ENCODE results near the gene FPR1.
"Not testable (repeated sequence)": the region's sequence is repeated elsewhere in the genome, so short reads cannot be mapped to it uniquely, and the experiment has no call there.

FPR1 gene

DNA sequence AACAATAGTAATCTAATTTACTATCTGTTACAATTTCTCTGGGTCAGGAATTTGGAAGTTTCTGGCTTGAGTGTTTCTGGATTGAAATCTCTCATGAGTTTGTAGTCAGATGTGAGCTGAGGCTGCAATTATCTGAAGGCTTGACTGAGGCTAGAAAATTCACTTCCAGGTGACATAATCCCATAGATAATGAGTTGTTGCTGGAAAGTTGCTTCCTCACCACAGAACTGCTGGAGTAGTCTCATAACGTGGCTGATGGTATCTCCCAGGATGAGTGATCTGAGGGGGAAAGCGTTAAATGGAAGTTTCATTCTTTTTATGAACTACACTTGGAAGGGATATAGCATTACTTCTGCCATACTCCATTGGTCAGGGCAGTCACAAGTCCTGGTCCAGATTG is 28.0 kb upstream of the FPR1 start:
- no peak for DNase-seq (ENCODE audit: low read depth in 1 of 2, low spot score in 1 of 2)

DNA sequence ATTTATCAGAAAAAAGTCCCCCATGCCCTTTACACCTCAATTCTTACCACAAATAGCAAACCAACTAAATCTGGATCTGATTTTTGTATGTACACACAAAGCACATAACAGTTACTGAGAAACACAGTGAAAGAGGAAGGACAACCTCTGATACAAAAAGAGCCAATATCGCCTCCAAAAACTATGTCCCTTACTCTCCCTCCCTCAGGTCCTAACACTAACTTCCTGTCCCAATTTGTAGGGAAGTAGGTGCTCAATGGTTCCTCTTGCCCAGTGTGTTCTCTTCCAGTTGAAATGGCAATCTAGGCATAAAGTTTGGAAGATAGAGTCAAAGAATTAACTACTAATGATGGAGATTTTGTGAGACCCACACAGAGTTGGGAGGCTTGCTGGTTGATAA is 27.5 kb upstream of the FPR1 start:
- DNase-seq (ENCODE audit: low read depth in 1 of 2, low spot score in 1 of 2) = no peak

DNA sequence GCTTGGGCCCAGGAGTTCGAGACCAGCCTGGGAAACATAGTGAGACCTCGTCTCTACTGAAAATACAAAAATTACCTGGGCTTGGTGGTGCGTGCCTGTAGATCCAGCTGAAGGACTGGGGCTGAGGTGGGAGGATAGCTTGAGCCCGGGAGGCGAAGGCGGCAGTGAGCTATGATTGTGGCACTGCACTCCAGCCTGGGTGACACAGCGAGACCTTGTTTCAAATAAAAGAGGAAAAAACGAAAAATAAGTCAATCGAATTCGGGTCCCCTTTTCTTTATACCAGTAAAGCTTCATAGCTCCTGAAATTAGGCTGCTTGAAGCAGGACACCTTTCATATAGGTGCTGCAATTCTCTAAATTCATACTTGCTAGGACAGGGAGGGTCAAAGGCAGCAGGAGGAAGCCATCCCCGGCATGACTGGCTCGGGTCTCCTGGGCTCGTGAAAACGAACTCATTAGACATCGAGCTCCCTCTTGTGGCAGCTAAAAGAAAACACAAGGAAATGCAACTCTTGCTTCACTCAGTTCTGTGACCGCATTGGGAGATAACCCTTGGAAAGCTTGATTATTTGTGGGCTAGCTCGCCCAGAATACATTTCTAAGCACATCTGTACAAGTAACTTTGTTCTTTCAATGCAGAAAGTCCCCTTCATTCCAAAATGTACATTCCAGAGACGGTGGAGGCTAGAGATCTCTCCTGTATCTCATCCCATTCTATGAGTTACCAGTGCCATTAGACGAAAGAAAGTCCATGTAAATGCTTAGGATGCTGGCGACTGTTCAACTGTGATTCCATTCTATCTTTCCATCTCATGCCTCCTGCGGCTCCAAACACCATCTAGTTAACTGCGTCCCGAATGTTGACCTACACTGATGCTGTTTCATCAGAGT is 26.1 kb upstream of the FPR1 start:
- peak; percentile 10 to 28 for DNase-seq (ENCODE audit: low read depth in 1 of 2, low spot score in 1 of 2)

DNA sequence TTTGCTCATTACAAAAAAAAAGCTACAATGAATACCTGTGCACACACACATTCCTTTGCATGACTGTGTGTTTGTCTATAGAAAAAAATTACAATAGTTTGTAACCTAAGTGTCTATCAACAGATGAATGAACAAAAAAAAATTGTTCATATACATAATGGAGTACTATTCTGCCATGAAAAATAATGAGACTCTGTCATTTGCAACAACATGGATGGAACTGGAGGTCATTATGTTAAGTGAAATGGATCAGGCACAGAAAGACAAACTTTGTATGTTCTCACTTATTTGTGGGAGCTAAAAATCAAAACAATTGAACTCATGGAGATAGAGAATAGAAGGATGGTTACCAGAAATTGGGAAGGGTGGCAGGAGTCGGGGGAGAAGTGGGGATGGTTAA is 24.9 kb upstream of the FPR1 start:
- DNase-seq (ENCODE audit: low read depth in 1 of 2, low spot score in 1 of 2) = not testable (repeated sequence)

- DNase-seq (ENCODE audit: low read depth in 1 of 2, low spot score in 1 of 2) = no peak
These were observed 21.3 kb upstream of the FPR1 start for GRCh38 chr19:51772977-51773376.

DNA sequence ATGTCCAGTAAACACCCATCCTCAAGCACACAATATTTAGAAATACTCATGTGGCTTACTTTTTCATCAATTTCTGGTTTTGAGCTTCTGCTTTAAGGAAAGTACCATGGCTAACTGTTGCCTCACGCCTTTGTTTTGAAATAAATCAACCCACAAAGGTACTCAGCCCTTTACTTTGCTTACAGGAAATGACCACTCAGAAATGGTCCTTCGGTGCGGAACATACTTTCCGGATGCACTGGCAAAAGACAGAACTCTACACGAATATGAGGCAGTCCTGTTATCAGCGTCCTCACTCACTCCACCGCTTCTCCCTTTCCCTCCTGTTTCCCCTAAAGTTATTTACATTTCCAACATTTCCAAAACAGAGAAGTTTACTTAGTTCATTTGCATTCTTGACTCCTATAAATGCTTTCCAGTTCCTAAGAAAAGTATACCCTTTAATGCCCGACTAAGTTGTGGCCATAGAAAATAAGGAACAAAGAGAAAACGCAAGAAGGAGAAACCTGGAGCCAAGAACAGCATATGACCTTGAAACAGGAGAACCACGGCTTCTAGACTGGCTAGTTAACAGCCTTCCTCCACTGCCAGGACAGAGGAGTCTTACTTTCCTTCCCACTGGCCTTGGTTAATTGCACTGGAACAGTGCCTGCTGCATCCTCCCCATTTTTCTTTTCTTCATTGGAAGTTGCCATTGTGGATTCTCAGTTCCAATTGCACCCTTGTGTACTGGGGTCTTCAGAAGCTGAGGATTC is 19.9 kb upstream of the FPR1 start:
- no peak for DNase-seq (ENCODE audit: low read depth in 1 of 2, low spot score in 1 of 2)

DNA sequence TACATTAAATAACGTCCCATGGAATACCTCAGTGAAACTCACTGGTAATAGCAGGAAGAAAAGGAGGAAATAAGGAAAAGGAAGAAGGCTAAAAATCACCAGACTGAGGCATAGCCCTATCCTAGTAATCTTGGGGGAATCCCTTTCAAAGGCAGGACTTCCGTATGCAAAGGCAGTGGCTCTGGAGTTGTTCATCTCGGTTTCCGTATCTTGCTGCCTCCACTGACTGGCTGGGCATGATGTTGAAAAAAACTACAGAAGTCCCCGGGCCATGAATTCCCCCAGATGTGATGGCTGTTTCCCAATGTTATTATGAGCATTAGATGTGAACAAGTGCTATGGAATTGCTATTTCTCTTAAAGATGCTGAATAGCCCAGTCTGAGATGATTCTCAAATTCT is 14.8 kb upstream of the FPR1 start:
- DNase-seq (ENCODE audit: low read depth in 1 of 2, low spot score in 1 of 2) = no peak

DNA sequence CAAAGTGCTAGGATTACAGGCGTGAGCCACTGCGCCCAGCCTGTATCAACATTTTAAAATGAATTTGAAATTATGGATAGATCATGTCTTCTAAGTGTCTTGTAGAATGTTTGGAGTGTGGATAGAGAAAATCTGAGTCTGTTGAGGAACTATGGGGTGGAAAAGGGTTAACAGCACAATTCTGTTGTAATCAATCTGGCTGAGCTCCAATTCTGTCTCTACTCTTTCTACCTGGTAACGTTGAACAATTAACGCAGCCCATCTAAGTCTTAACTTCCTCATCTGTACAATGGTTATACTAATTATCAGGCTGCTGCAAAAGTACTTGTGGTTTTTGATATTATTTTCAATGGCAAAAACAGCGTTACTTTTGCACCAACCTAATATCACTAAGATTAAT is 13.4 kb upstream of the FPR1 start:
- no peak for DNase-seq (ENCODE audit: low read depth in 1 of 2, low spot score in 1 of 2)

DNA sequence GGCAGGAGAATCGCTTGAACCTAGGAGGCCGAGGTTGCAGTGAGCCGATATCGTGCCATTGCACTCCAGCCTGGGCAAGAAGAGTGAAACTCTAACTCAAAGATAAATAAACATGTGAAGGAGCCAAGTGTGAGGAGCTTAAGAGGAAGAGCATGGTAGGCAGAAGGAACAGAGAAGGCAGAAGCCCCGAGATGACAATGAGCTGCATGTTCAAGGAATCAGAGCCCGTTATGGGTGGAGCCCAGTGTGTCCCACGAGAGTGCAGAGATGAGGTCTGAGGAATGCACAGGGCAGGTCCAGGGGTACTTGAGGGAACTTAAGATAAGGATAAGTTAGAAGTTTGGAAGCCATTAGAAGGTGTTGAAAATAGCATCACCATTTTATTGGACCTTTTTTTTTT is 10.0 kb upstream of the FPR1 start:
- DNase-seq (ENCODE audit: low read depth in 1 of 2, low spot score in 1 of 2) = no peak

DNA sequence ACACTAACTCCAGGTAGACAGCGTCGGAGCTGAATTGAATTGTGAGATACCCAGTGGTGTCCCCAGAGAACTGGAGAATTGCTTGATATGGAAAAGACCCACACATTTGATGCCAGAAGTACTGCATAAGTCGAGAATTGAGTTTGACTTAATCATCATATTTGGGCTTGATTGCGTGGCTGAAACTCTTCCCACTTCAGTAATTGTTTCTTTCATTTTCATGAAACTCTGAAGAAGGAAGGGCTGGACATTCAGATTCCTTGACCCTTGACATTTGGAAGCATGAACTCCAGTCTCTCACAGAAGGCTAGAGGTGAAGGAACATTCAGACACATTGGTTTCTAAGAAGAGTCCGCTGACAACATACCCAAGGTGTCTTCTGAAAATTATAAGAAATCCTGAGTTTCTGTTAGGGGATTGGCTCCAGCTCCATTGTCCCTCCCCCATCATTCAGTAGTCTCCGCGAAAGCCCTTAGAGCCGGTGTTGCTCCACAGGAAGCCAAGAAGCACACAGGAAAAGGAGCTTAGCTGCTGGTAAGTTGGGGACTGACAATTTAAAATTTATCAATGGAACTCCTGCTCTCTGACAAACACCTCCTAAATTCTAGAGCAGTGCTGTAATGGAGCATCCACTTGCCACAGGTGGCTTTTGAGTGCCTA is 9.1 kb upstream of the FPR1 start, which contains the start of gene FPR2:
TSS of gene FPR2 (plus strand) at position 484 of the 660 bp plus-strand sequence. CDS start 7,479 bp downstream, outside the sequence.
- DNase-seq (ENCODE audit: low read depth in 1 of 2, low spot score in 1 of 2) = no peak

DNA sequence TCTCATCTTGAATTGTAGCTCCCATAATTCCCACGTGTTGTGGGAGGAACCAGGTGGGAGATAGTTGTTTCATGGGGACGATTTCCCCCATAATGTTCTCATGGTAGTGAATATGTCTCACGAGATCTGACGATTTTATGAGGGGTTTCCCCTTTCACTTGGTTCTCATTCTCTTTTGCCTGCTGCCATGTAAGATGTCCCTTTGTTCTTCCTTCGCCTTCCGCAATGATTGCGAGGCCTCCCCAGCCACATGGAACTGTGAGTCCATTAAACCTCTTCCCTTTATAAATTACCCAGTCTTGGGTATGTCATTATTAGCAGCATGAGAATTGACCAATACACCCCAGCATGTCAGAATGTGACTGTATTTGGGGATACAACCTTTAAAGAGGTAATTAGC is 3.9 kb upstream of the FPR1 start:
- no peak for DNase-seq (ENCODE audit: low read depth in 1 of 2, low spot score in 1 of 2)

GRCh38 chr19:51754770-51755169 is 3.1 kb upstream of the FPR1 start:
- no peak for DNase-seq (ENCODE audit: low read depth in 1 of 2, low spot score in 1 of 2)

- DNase-seq (ENCODE audit: low read depth in 1 of 2, low spot score in 1 of 2) = no peak
These were observed 2.4 kb upstream of the FPR1 start for GRCh38 chr19:51754109-51754508.

DNA sequence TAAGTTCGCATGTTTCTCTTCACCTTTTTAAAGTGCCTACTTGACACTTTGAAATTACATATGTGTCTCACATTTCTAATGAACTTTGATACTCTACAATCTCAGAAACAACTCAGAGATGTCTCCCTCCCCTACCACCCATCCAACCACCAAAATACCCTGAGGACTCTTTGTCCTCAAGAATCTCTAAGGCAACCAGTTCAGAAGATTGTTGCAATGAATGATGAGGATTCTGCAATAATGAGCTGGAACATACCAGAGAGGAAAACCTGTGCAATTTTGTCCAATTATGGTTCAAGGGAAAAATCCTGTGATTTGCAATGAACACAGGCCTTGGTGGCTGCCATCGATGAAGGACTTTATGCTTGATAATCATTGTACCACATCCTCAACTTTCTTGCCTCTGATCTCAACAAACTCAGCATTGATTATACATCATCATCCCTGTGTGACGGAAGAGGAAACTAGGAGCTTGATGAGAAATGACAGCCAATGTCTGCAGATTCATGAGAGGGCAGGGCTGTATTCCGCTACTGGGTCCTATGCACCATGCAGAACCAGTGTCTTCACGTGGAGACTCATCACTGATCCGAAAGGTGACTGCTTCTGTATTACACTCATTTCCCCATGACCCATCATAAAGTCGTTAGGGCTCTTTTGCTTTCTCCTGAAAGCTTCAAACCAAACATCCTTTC is 1.1 kb downstream of the FPR1 start:
- DNase-seq (ENCODE audit: low read depth in 1 of 2, low spot score in 1 of 2) = no peak

GRCh38 chr19:51749979-51750378 is 1.7 kb downstream of the FPR1 start:
- no peak for DNase-seq (ENCODE audit: low read depth in 1 of 2, low spot score in 1 of 2)

DNA sequence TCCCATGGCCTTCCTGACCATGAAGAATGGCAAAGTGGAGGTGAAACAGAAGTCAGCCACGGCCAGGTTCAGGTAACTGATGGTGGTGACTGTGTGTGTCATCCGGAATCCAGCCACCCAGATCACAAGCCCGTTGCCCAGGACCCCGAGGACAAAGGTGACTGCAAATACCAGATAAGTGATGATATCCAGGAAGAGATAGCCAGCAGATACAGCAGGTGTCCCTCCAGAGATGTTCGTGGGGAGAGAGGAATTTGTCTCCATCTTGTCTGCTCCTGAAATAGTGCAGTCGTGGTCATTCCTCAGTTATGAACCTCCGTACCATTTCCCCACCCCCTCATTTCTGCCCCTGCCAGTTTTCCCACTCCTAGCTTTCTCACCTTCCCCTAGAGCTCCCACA is 4.9 kb downstream of the FPR1 start:
- no peak for DNase-seq (ENCODE audit: low read depth in 1 of 2, low spot score in 1 of 2)

DNA sequence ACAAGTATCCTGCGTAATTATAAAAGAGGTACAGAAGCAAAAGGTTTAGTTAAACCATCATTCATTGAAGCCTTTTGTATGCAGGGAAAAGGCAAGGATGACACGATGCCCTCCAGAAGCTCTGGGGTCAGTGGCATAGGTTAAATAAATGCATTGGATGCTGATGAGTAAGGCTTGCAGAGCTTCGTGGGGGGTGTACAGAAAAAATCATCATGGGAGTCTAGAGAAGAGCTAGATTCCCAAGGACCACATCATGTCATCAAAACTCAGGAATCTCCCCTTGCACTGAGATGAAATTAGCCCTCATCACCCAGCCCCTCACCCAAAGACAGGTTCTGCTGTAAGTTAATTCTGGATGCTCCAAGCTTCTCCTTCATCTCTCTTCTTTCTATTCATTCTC is 8.3 kb downstream of the FPR1 start:
- DNase-seq (ENCODE audit: low read depth in 1 of 2, low spot score in 1 of 2) = no peak

DNA sequence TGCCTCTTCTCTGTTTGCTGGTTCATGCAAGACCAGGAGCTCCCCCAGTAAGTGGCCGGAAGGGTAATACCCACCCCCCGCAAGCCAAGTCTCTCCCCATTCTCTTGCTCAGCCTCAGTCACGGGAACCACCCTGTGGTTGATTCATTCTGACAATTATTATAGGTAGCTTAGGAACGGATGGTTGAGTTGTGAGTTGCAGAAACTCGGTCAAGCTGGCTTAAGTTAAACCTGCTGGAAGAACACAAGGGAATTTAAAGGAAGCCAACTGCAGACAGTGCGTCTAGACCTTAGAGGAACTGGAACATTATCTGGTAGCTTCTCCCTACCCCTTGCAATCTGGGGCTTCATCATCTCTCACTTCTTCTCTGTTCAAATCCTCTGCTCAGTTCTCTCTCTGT is 8.9 kb downstream of the FPR1 start:
- no peak for DNase-seq (ENCODE audit: low read depth in 1 of 2, low spot score in 1 of 2)

- no peak for DNase-seq (ENCODE audit: low read depth in 1 of 2, low spot score in 1 of 2)
These were observed 11.3 kb downstream of the FPR1 start for GRCh38 chr19:51740356-51740755.

DNA sequence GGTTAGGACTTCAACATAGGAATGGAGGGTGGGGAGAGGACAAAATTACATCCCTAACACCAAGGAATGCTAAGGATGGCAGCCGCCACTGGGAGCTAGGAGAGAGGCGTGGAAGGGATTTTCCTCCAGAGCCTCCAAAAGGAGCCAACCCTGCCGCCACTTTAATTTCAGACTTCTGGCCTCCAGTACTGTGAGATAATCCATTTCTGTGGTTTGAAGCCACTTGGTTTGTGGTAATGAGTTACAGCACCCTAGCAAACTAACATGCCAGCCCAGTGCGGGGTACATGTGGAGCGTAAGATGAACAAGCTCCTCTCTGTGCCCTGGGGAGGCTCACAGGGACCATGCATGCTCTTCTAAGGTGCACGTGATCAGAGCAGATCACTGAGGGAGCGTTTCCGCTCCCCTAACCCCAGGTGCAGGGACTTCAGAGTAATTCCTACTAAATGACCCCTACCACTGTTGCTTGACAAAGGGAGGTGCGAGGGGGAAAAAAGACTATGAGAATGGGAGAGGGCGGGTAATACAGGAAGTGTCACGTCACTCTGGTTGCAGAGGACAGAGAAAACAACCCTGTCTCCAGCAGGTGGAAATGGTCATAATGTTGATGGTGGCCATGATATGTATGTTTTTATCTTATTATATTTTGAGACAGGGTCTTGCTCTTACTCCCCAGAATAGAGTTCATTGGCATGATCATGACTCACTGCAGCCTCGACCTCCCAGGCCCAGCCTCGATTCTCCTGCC is 12.0 kb downstream of the FPR1 start:
- DNase-seq (ENCODE audit: low read depth in 1 of 2, low spot score in 1 of 2) = no peak

DNA sequence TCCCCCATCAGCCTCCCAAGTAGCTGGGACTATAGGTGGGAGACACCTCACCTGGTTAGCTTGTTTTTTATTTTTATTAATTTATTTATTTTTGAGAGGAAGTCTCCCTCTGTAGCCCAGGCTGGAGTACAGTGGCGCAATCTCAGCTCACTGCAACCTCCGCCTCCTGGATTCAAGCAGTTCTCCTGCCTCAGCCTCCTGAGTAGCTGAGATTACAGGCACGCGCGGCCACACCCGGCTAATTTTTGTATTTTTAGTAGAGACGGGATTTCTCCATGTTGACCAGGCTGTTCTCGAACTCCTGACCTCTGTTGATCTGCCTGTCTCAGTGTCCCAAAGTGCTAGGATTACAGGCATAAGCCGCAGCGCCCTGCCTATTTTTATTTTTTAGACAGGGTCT is 13.2 kb downstream of the FPR1 start:
- DNase-seq (ENCODE audit: low read depth in 1 of 2, low spot score in 1 of 2) = not testable (repeated sequence)
